ENCODE results near the gene R3HCC1L.

R3HCC1L gene

DNA sequence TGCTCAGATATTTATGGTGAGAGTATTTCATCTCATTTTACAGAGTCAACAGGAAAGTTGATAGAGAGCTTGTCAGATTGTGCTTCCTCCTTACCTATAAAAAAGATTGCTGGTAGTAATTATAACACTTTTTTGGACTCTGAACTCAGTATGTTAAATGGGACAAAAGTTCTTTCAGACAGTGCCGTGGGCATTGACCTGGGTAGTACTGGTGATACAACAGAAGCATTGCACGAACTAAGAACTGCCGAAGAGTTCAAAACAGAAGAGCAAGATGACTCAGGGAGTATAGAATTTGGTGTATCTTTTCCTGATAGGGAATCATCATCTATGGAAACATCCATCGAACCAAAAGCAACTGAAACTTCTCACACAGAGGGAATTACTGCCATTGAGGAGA lies 75.0 kb downstream of the R3HCC1L start:
- no peak overlapping the region for H3K4me3 ChIP-seq (replicated peaks; ENCODE audit: low read depth, low read length)
- TF ChIP-seq, protein P1, sequence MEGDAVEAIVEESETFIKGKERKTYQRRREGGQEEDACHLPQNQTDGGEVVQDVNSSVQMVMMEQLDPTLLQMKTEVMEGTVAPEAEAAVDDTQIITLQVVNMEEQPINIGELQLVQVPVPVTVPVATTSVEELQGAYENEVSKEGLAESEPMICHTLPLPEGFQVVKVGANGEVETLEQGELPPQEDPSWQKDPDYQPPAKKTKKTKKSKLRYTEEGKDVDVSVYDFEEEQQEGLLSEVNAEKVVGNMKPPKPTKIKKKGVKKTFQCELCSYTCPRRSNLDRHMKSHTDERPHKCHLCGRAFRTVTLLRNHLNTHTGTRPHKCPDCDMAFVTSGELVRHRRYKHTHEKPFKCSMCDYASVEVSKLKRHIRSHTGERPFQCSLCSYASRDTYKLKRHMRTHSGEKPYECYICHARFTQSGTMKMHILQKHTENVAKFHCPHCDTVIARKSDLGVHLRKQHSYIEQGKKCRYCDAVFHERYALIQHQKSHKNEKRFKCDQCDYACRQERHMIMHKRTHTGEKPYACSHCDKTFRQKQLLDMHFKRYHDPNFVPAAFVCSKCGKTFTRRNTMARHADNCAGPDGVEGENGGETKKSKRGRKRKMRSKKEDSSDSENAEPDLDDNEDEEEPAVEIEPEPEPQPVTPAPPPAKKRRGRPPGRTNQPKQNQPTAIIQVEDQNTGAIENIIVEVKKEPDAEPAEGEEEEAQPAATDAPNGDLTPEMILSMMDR (IDR thresholded peaks at IDR 0.05; ENCODE audit: low read depth, low read length, missing control alignments) = no peak
- no peak for DNase-seq (ENCODE audit: extremely low read depth, low read depth)

DNA sequence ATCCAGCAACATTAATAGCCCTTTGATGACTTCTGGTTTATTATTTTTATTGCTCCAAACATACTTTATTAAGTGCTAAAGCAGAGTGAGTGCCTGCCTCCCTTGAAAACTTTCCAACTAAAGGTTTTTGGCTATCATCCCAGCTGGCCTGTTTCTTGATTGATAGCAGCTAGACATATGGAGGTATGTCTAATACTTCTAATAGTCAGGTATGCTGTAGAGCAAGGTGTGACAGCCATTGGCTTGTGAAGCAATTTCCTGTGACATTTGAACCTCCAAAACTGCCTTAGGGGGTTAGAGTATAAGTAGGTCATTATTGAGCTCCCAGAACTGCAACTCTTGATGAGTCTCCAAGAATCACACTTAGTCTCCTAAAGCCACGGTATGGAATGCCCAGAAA lies 77.7 kb downstream of the R3HCC1L start:
- TF ChIP-seq, protein P1 (IDR thresholded peaks at IDR 0.05; ENCODE audit: low read depth, low read length, missing control alignments) = no peak
- DNase-seq (ENCODE audit: extremely low read depth, low read depth) = no peak
- H3K4me3 ChIP-seq (replicated peaks; ENCODE audit: low read depth, low read length) = no peak overlapping the region

DNA sequence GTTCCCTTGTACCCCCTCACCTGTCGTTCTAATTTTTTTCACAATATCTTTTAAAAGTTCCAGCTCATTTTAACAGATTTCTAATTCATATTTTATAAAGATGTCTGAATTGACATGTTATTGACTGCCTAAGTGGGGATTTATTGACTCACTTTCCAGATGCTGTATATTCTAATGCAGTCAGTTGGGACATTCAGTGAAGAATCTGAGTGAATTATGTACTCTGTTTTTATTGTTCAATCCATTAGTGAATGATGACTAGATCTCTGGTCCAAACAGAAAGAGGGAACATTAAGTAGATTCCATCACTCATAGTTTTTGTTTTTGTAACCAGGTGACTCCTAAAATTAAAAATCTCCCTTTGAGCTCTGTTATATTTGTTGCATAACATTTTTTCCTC lies 79.3 kb downstream of the R3HCC1L start:
- no peak overlapping the region for H3K4me3 ChIP-seq (replicated peaks; ENCODE audit: low read depth, low read length)
- TF ChIP-seq, protein P1 (IDR thresholded peaks at IDR 0.05; ENCODE audit: low read depth, low read length, missing control alignments) = no peak
- no peak for DNase-seq (ENCODE audit: extremely low read depth, low read depth)

DNA sequence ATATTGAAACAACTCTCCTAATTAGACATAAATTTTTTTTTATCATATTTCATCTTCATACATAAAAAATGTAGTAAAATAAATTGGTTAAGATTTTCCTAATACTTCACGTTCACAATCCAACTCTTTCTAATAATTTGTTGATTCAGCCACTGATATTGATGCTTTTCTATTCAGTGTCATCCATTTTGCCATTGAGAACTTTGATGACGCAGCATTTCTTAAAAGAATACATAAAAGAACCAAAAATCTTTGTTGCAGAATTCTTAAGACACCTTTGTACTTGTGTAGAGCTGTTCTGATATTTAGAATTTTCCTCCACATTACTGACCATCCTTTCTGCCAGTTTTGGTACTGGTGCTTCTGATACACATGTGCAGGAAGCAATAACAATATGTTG lies 80.9 kb downstream of the R3HCC1L start:
- TF ChIP-seq, protein P1 (IDR thresholded peaks at IDR 0.05; ENCODE audit: low read depth, low read length, missing control alignments) = no peak
- no peak overlapping the region for H3K4me3 ChIP-seq (replicated peaks; ENCODE audit: low read depth, low read length)

DNA sequence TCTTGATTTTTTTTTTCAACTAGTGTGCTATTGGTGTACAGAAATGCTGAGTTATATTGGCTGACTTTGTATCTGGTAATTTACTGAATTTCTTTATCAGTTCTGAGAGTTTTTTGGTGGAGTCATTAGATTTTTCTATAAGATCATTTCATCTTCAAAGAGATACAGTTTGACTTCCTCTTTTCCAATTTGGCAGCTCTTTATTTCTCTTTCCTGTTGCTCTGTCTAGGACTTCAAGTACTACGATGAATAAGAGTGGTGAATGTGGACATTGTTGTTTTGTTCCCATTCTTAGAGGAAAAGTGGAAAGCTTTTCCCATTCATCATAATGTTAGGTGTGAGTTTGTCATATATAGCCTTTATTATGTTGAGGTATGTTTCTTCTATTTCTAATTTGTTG lies 83.3 kb downstream of the R3HCC1L start:
- no peak for DNase-seq (ENCODE audit: extremely low read depth, low read depth)
- TF ChIP-seq, protein P1 (IDR thresholded peaks at IDR 0.05; ENCODE audit: low read depth, low read length, missing control alignments) = no peak
- H3K4me3 ChIP-seq (replicated peaks; ENCODE audit: low read depth, low read length) = no peak overlapping the region

More for the DNA sequence above, 80.9 kb downstream of the R3HCC1L start:
- no peak for DNase-seq (ENCODE audit: extremely low read depth, low read depth)

DNA sequence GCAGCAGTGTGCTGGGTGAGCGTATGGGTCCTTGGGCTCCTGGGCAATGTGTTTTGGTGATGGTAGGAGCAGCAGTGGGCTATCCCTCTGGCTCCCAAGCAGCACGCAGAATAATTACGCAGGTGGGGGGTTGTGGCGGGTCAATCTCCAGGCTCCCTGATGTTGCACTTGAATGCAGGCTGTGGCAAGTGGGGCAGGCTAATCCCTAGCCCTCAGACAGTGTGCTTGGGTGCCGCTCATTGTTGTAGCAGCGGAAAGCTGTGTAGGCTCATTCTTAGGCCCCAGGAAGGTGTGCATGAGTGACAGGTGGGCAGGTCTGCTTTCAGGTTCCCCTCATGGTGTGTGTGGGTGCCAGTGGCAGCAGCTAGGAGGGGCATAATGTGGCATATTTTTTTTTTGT lies 89.4 kb downstream of the R3HCC1L start:
- H3K4me3 ChIP-seq (replicated peaks; ENCODE audit: low read depth, low read length) = no peak overlapping the region
- no peak for DNase-seq (ENCODE audit: extremely low read depth, low read depth)
- TF ChIP-seq, protein P1 (IDR thresholded peaks at IDR 0.05; ENCODE audit: low read depth, low read length, missing control alignments) = no peak

DNA sequence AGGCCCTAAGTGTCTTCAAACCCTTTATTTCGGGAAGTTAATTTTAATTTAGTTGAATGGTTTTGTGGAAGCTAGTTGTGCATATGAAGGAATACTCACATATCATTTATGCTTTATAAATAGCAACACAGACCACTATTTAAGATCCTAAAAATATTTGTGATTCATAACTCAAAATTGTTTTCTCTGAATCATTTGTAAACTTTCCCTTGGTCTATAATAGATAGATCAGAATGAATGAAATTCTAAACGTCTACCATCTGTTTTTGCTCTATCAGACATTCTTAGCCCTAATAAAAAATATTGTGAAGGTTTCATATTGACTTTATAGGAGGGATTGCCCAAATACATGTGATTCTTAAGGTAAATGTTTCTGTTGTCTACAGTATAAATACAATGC lies 90.1 kb downstream of the R3HCC1L start:
- TF ChIP-seq, protein P1 (IDR thresholded peaks at IDR 0.05; ENCODE audit: low read depth, low read length, missing control alignments) = no peak
- no peak overlapping the region for H3K4me3 ChIP-seq (replicated peaks; ENCODE audit: low read depth, low read length)
- no peak for DNase-seq (ENCODE audit: extremely low read depth, low read depth)
